ENCODE measurements around the gene CDC42EP4. TPM values are rescaled to one million over a fixed set of nuclear protein-coding genes. Genes with fewer than 3 reads are reported as not detected.

The CDC42EP4 gene, protein sequence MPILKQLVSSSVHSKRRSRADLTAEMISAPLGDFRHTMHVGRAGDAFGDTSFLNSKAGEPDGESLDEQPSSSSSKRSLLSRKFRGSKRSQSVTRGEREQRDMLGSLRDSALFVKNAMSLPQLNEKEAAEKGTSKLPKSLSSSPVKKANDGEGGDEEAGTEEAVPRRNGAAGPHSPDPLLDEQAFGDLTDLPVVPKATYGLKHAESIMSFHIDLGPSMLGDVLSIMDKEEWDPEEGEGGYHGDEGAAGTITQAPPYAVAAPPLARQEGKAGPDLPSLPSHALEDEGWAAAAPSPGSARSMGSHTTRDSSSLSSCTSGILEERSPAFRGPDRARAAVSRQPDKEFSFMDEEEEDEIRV
- 16.6 and 28.2 TPM in 2 replicates for total RNA-seq

DNA sequence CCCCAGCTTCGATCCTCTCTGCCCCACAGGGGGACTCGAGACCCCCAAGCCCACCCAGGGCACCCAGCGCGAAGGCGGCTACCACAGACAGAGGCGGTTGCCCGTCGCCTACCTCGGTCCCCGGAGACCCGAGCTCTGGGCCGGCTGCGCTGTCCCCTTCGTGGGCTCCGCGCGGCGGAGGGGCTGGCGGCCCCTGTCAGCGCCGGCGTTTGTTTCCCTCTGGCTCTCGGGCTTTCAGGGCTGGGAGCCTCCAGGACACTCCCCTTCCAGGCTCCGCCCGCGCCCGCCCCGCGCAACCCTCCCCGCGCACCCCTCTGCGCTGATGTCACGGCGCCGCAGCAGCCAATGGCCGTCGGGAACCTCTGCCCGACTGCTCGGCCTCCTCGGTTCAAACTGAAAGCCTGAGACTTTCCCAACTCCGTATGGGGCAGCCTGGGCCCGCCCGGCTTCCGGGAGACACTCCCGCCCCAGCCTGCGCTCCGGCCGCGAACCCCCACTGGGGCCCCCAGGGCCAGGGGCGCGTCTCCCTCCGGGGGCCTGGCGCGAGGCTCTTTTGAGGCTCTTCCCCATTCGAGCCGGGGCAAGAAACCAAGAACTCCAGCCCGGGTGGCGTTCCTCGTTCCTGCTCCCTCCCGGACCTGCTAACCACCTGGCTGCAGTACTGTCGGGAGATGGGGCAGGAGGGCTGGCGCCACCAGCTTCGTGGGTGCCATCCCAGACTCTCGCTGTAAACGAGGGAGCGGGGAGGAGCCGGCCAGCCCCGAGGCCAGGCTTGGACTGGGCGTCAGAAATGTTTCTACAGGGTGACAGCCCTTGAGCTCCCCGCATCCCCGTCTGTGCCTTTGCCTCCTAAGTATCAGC lies at the start of gene CDC42EP4:
TSS of gene CDC42EP4 (minus strand) at position 221 of the 861 bp plus-strand sequence. CDS start 25,501 bp downstream, outside the sequence.

DNA sequence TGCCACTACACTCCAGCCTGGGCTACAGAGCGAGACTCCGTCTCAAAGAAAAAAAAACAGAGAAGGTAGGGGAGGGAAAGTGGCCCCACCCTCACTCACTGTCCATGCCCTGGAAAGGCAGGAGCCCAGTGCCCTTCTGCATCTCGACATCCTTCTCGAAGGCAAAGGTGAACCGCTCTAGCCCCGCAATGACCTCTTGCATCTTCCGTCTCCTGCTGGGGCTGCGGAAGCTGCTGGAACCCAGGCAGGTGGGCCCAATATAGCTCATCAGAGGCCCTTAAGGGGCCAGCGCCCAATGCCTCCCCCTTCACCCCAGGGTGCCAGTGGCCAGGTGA lies 50.2 kb downstream of the CDC42EP4 start, which contains the start of gene CPSF4L:
TSS of gene CPSF4L (minus strand) at position 264 of the 335 bp plus-strand sequence. CDS start at position 202, 62 bp downstream.

Other genes with a start within 250 kb of the CDC42EP4 start
- gene SLC39A11, start 219.3 kb downstream of the CDC42EP4 start, total RNA-seq = 6.8 and 15.3 TPM in 2 replicates
- gene SSTR2, start 147.0 kb downstream of the CDC42EP4 start, total RNA-seq = not detected in 2 replicates
- 13.8 and 19.0 TPM in 2 replicates for gene COG1, start 118.9 kb downstream of the CDC42EP4 start, total RNA-seq
- gene CPSF4L, start 50.1 kb downstream of the CDC42EP4 start, total RNA-seq = not detected in 2 replicates